Activated naive CD4-positive, alpha-beta T cell treated with Interleukin-2 at 50 U/mL for 16 hours (primary cell): Measurements from ENCODE around the gene OR2T3.
"Not testable (repeated sequence)": the region's sequence is repeated elsewhere in the genome, so short reads cannot be mapped to it uniquely, and the experiment has no call there.

Experiments
- DNase-seq: peaks from one replicate; pipeline ENCODE4 v3.0.0-alpha.2; 2020

Gene OR2T3

DNA sequence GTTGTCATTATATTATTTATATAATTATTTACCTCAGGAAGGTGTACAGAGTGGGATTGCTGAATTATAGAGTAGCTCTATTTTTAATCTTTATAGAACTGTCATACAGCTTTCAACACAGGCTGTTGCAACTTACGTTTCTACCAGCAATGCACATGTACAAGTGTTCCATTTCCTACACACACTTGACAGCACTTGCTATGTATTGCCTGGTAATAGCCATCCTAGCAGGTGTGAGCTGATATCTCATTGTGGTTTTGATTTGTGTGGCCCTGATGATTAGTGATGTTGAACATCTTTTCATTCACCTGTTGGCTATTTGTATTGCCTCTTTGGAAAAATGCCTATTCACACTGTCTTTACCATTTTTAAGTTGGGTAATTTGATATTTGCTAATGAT lies 2.5 kb downstream of the OR2T3 start:
- DNase-seq, result not testable (repeated sequence)

DNA sequence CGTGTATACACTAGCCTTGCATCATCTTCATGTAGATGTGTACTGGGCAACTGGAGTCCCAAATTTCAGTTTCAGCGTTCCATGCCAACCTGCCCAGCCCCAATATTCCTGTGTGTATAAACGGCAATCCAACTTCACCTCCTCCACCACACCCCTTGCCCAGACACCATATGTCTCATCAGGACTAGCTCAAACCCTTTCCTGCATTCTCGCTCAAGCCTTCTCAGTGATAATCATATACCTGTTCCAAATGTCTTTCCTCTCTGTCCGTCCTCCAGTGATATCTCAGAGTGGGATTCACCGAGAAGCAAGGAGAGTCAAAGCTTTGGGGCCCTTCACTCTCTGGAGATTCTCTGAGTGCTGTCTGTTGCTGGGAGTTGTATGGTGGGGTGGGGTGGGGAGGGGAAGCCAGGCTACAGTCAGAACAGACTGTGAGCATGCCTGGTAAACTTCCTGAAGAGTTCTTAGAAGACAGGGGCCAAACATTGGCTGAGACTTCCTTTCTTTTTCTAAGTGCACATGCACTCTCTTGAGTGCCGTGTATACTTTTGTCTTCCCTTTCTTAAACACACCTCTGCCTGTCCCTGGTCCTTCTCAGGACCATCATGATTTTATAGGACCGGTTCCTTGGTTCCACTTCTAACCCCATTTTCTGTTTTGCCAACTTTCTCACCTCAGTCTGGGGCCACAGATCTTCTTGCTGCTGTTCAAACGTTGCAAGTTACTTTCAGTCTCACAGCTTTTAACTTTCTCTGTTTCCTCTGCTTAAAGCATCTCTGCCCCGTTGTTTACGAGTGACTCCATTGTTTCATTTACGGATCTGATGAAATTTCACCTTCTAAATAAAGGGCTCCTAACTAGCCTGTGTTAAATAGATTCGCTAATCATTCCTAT lies 8.8 kb downstream of the OR2T3 start:
- not testable (repeated sequence) for DNase-seq

- DNase-seq, result not testable (repeated sequence)
Observed at GRCh38 chr1:248488289-248488688, 15.1 kb downstream of the OR2T3 start, which contains the start of gene OR2T5. TSS of gene OR2T5 (plus strand) at chr1:248488589. CDS start at chr1:248488589, 0 bp downstream.

DNA sequence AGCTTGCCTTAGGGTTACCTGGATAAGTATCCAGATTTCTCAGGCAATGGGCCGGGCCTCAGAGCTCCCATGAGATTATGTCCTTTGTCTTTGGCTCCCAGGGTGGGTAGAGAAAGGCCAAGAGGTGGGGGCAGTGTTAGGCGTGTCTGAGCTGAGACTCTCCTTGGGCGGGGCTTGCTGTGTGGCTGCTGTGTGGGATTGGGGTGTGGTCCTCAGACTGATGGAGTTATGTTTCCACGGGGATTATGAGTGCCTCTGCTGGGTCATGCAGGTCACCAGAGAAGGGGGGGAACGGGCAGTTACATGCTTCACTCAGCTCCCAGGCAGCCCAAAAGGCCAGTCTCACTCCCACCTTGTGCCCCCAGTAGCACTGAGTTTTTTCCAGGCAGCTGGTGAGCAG lies 23.5 kb downstream of the OR2T3 start:
- not testable (repeated sequence) for DNase-seq

GRCh38 chr1:248500305-248501035 lies 27.3 kb downstream of the OR2T3 start:
- not testable (repeated sequence) for DNase-seq

DNA sequence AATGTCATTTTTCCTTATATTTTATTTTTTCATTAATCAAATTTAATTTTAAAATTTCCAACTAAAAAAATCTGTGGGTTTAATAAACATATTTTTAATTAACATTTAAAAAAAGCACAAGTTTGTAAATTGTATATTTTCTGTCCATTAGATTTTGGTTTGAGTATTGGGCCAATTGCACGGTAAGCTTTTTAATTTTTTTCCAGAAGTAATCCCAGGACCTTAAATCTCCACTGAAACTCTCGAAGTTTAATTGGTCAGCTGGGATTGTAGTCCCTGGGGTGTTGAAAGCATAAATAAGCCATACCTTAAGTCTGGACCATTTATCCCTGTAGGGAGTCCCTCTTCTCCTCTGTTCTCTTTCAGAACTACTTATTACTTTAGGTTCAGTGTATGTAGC lies 34.6 kb downstream of the OR2T3 start, which contains the start of gene OR2G6:
Gene OR2G6, plus strand, starts transcription at position 301 of the 400 bp plus-strand sequence. CDS start 13,574 bp downstream, outside the sequence.
- DNase-seq, result not testable (repeated sequence)

DNA sequence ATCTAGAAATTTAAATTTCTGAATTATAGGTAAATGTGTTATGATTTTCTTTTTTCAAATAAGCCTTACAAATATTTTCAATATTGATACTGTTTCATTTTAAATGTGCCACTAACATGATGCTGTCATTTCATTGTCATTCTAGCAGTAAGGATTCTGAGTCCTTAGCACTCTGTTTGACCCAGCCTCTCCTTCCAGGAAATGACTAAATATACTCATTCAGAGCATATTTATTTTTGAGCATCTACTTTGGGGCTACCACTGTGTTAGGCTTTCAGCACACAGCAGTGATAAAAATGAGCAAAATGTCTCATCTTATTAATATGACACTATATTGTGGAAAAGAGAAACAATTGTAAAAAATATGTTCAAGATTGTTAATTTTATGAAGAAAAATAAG lies 37.1 kb downstream of the OR2T3 start:
- DNase-seq, result not testable (repeated sequence)

GRCh38 chr1:248521856-248522255 lies 48.7 kb downstream of the OR2T3 start:
- no peak for DNase-seq
